ENCODE measurements around the gene ING3. TPM values are rescaled to one million over a fixed set of nuclear protein-coding genes. Genes with fewer than 3 reads are reported as not detected.

ING3 gene
- total RNA-seq, 1 donor from 2014 or later: 12.7 TPM

DNA sequence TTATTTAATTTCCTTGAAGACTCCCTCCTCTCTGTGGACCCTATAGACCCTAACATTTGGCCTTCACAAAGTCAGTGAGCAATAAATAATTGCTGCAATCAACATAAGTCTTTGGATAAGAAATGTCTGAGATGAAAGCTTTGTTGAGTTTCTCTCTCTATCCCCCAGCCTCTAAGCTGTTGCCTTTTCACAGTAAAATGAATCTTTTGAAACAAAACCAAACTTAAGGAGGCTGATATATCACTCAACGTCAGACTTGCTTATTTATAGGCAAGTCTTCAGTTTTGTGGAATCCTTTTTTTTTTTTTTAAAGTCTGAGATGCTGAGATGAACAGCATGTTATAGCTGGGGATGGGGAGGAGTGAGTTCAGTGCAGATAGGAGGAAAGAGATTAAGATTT, 47.9 kb downstream of the ING3 start:
- no peaks in the 10 kb centered on the region for H3K36me3 ChIP-seq (ENCODE audit: control insufficient read depth, insufficient read depth, low read length)
- DNase-seq (ENCODE audit: low read depth): no peak
- TF ChIP-seq, protein P1, sequence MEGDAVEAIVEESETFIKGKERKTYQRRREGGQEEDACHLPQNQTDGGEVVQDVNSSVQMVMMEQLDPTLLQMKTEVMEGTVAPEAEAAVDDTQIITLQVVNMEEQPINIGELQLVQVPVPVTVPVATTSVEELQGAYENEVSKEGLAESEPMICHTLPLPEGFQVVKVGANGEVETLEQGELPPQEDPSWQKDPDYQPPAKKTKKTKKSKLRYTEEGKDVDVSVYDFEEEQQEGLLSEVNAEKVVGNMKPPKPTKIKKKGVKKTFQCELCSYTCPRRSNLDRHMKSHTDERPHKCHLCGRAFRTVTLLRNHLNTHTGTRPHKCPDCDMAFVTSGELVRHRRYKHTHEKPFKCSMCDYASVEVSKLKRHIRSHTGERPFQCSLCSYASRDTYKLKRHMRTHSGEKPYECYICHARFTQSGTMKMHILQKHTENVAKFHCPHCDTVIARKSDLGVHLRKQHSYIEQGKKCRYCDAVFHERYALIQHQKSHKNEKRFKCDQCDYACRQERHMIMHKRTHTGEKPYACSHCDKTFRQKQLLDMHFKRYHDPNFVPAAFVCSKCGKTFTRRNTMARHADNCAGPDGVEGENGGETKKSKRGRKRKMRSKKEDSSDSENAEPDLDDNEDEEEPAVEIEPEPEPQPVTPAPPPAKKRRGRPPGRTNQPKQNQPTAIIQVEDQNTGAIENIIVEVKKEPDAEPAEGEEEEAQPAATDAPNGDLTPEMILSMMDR (IDR thresholded peaks at IDR 0.05; ENCODE audit: insufficient read depth, low read length, poor library complexity, severe bottlenecking): no peak
- H3K27me3 ChIP-seq (ENCODE audit: control insufficient read depth, insufficient read depth, low read length): no peaks in the 10 kb centered on the region
- H3K4me3 ChIP-seq (ENCODE audit: low read depth, low read length): no peak overlapping the region

DNA sequence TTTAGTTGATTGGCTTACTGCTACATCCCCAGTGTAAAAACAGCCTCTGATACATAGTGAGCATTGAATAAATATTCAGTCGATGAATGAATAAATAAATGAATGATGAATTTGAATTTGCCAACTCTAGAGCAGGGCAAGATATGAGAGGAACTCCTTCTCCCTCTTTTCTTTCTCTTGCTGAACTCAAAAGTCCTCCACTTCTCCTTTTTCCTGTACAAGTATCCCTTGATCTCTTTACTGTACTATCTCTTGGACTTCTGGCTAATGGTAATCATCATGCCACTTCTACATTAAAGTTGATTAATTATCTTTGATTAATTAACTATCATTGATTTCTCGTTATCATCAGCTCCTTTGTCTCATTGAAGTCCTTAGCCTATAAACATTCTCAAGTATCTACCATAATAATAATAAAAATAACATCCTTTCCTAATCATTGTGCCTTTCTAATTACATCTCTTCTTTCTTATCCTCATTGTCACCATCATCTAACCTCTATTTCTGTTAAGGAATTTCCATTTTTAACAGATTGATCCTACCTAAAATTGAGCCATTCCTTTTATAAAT, 48.5 kb downstream of the ING3 start:
- no peak for DNase-seq (ENCODE audit: low read depth)
- TF ChIP-seq, protein P1 (IDR thresholded peaks at IDR 0.05; ENCODE audit: insufficient read depth, low read length, poor library complexity, severe bottlenecking): no peak
- no peaks in the 10 kb centered on the region for H3K27me3 ChIP-seq (ENCODE audit: control insufficient read depth, insufficient read depth, low read length)
- H3K36me3 ChIP-seq (ENCODE audit: control insufficient read depth, insufficient read depth, low read length): no peaks in the 10 kb centered on the region
- no peak overlapping the region for H3K4me3 ChIP-seq (ENCODE audit: low read depth, low read length)

DNA sequence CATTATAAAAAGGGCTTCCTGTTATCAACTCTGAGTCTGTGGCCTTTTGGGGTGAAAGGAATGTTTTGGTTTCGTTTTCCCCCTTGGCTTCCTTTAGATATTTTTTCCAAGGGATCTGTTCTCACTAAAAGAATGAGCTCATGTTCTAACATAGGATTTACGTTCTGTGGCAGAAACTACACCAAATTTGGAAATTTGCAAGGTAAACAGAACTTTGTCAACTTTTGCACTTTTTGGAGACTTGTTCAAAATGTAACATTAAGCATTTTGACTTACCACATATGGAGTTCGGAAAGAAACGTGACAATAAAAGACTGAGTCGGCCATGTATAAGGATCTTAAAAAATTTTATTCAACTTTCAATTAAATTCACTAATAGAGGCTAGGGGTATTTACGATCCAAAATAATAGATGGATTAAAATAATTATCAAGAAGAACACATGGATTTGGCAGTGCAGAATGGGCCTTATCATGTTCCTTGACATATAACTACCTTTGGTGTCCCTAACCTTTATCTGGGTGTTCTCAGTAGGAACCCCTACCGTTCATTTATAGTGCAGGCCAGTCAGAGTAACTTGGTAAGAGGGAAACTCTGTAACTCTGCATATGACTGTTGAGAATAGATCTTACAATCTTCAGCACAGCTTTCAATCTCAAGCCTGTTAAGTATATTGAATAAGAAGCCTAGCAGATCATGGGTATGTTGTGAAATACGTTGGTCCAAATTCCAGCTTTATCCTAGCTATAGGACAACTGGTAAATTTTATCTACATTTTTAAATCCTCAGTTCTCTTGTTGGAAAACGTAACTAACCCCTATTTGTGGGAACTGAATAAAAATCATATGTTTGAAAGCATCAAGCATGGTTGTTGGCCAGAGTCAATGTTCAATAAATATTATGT, 49.8 kb downstream of the ING3 start:
- H3K4me3 ChIP-seq (ENCODE audit: low read depth, low read length): no peak overlapping the region
- TF ChIP-seq, protein P1 (IDR thresholded peaks at IDR 0.05; ENCODE audit: insufficient read depth, low read length, poor library complexity, severe bottlenecking): no peak
- no peaks in the 10 kb centered on the region for H3K27me3 ChIP-seq (ENCODE audit: control insufficient read depth, insufficient read depth, low read length)
- H3K36me3 ChIP-seq (ENCODE audit: control insufficient read depth, insufficient read depth, low read length): no peaks in the 10 kb centered on the region
- no peak for DNase-seq (ENCODE audit: low read depth)

DNA sequence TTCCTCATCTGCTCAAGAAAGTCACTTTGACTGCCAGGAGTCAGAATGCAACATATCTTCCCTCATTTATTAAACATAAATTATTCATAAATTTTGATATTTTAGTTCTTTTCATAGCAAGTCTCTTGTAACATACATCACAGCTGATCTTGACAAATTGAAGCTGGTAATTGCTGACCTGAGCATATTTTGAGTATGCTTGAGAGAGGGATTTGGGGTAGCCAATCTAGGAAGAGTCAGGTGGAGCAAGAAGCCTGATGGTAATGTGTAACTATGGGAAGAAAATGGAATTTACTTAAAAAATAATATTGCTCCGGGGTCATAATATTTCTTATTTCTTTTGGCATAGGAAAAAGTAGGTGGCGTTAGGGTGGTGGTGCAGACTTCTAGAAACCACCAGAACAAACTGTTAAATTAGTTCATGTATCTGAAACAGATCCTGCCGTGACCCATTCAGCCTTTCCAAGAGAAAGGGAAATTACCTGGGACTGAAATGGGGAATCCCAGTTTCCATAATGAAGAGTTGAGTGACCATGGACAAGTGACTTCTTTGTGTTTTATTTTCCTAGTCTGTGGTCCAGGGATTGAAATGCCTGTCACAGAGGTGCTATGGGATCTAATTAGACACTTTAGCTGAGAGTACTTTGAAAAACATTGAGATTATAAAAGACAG, 50.8 kb downstream of the ING3 start:
- no peak for DNase-seq (ENCODE audit: low read depth)
- H3K27me3 ChIP-seq (ENCODE audit: control insufficient read depth, insufficient read depth, low read length): no peaks in the 10 kb centered on the region
- no peaks in the 10 kb centered on the region for H3K36me3 ChIP-seq (ENCODE audit: control insufficient read depth, insufficient read depth, low read length)
- TF ChIP-seq, protein P1 (IDR thresholded peaks at IDR 0.05; ENCODE audit: insufficient read depth, low read length, poor library complexity, severe bottlenecking): no peak
- H3K4me3 ChIP-seq (ENCODE audit: low read depth, low read length): no peak overlapping the region

DNA sequence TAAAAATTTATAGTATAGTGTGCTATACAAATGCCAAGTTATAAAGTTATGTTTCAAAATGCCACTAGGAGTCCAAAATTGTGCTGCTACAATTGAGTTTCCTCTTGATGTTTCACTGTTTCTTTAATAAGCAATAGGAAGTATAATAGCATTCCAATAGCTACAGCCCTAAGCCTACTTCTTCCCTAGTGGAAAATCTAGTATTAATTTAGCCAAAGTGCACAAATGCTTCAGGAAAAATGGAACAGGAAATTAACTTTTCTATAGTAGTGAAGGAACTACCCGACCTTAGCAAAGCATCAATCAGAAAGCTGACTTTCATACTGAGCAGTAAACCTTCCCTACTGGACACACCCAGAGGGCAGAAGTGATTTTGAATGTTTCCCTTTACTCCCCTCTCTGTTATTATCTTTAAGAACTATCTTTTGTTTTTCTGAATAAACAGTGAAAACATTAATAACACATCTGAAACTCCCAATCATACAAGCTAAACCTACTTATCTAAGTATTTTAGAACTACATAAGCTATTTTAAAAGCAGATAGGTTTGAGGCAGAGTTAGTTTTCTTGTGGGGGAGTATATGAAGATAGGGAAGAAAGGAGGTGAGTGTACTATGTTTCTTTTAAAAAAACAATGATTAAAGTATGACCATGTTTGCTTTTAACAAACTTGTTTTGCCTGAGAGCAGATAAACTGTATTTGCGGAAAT, 51.6 kb downstream of the ING3 start:
- Histone ChIP-seq H3K27me3 (ENCODE audit: control insufficient read depth, insufficient read depth, low read length) (no peaks in the 10 kb centered on the region), H3K36me3 (ENCODE audit: control insufficient read depth, insufficient read depth, low read length) (no peaks in the 10 kb centered on the region), H3K4me3 (ENCODE audit: low read depth, low read length) (no peak overlapping the region)
- DNase-seq (ENCODE audit: low read depth): no peak
- TF ChIP-seq, protein P1 (IDR thresholded peaks at IDR 0.05; ENCODE audit: insufficient read depth, low read length, poor library complexity, severe bottlenecking): no peak

All from kidney epithelial cell (primary cell).